ENCODE data around the gene PAGE5.

Gene PAGE5

GRCh38 chrX:55220119-55220794 is at the start of gene PAGE5:
Gene PAGE5, plus strand, starts transcription at chrX:55220346. Its CDS starts 1,037 bp downstream, at chrX:55221383.
- DNase-seq (ENCODE audit: low read depth, low spot score), result no peak

GRCh38 chrX:55187281-55187680 is 32.9 kb upstream of the PAGE5 start:
- no peak for DNase-seq (ENCODE audit: low read depth, low spot score)

GRCh38 chrX:55196688-55197087 is 23.5 kb upstream of the PAGE5 start:
- no peak for DNase-seq (ENCODE audit: low read depth, low spot score)

- DNase-seq (ENCODE audit: low read depth, low spot score), result no peak
Measured at GRCh38 chrX:55201930-55202579, 18.1 kb upstream of the PAGE5 start.

GRCh38 chrX:55206162-55206941 is 13.8 kb upstream of the PAGE5 start:
- DNase-seq (ENCODE audit: low read depth, low spot score), result no peak

- DNase-seq (ENCODE audit: low read depth, low spot score), result no peak
Measured at GRCh38 chrX:55210931-55211677, 9.0 kb upstream of the PAGE5 start.

- DNase-seq (ENCODE audit: low read depth, low spot score), result no peak
Measured at GRCh38 chrX:55213381-55213780, 6.8 kb upstream of the PAGE5 start.

- DNase-seq (ENCODE audit: low read depth, low spot score), result no peak
Measured at GRCh38 chrX:55240788-55241340, 20.7 kb downstream of the PAGE5 start.

- DNase-seq (ENCODE audit: low read depth, low spot score), result no peak
Measured at GRCh38 chrX:55253528-55253927, 33.4 kb downstream of the PAGE5 start.

- DNase-seq (ENCODE audit: low read depth, low spot score), result no peak
Measured at GRCh38 chrX:55260806-55261205, 40.7 kb downstream of the PAGE5 start.

GRCh38 chrX:55264816-55265215 is 44.7 kb downstream of the PAGE5 start, which contains the start of gene PAGE3:
Gene PAGE3, minus strand, starts transcription at chrX:55264916. Its CDS starts 1,013 bp downstream, at chrX:55263903.
- no peak for DNase-seq (ENCODE audit: low read depth, low spot score)
